Endometrium (tissue), 2 donors: ENCODE measurements around the gene FOXL2.

Experiments
- FAIRE-seq: peaks from 2 replicates; lab custom pipeline; 2012; peaks lifted over from hg19 to GRCh38; lab: Jason Lieb, UNC
- donor health status: control.
- donor health status: control.

Gene FOXL2

GRCh38 chr3:138945709-138946662 lies 951 bp downstream of the FOXL2 start:
- no peak for FAIRE-seq

- FAIRE-seq = no peak
These were observed 1.8 kb downstream of the FOXL2 start for GRCh38 chr3:138944929-138945708.

GRCh38 chr3:138944654-138944928 lies 2.3 kb downstream of the FOXL2 start:
- no peak for FAIRE-seq

- no peak for FAIRE-seq
These were observed 2.9 kb downstream of the FOXL2 start for GRCh38 chr3:138943724-138944653.

- no peak for FAIRE-seq
These were observed 3.9 kb downstream of the FOXL2 start for GRCh38 chr3:138942861-138943623.

- no peak for FAIRE-seq
These were observed 4.7 kb downstream of the FOXL2 start for GRCh38 chr3:138942271-138942670.

GRCh38 chr3:138941259-138941885 lies 5.6 kb downstream of the FOXL2 start:
- no peak for FAIRE-seq

- FAIRE-seq = no peak
These were observed 6.5 kb downstream of the FOXL2 start for GRCh38 chr3:138940446-138940845.

GRCh38 chr3:138939561-138940241 lies 7.2 kb downstream of the FOXL2 start:
- FAIRE-seq = no peak

GRCh38 chr3:138938877-138939560 lies 7.9 kb downstream of the FOXL2 start:
- FAIRE-seq = no peak

- FAIRE-seq = no peak
These were observed 8.7 kb downstream of the FOXL2 start for GRCh38 chr3:138938056-138938876.

- no peak for FAIRE-seq
These were observed 9.3 kb downstream of the FOXL2 start for GRCh38 chr3:138937690-138938055.

GRCh38 chr3:138936741-138937689 lies 9.9 kb downstream of the FOXL2 start:
- FAIRE-seq = no peak

- no peak for FAIRE-seq
These were observed 10.8 kb downstream of the FOXL2 start for GRCh38 chr3:138935863-138936740.

- no peak for FAIRE-seq
These were observed 11.5 kb downstream of the FOXL2 start for GRCh38 chr3:138935505-138935862.

- FAIRE-seq = no peak
These were observed 12.8 kb downstream of the FOXL2 start for GRCh38 chr3:138933981-138934691.
